ENCODE data around the gene PPFIBP2. TPM values are rescaled to one million over a fixed set of nuclear protein-coding genes. Genes with fewer than 3 reads are reported as not detected.

Gene PPFIBP2
- total RNA-seq, 2 experiments from 2014 or later, result 19.9 to 25.7 TPM

- Mint-ChIP-seq H3K4me3 (no peak overlapping the region), H3K4me1 (peaks cover 8% of the 10 kb centered on the region), H3K27me3 (no peaks in the 10 kb centered on the region), H3K36me3 (peaks cover 3% of the 10 kb centered on the region), H3K9me3 (no peaks in the 10 kb centered on the region), H3K27ac (no peak overlapping the region)
- POLR2A ChIA-PET, result no interaction called here
- ATAC-seq (ENCODE audit: low read depth) (no peak), DNase-seq (no peak)
These were observed 86.5 kb downstream of the PPFIBP2 start for GRCh38 chr11:7600205-7600775.

DNA sequence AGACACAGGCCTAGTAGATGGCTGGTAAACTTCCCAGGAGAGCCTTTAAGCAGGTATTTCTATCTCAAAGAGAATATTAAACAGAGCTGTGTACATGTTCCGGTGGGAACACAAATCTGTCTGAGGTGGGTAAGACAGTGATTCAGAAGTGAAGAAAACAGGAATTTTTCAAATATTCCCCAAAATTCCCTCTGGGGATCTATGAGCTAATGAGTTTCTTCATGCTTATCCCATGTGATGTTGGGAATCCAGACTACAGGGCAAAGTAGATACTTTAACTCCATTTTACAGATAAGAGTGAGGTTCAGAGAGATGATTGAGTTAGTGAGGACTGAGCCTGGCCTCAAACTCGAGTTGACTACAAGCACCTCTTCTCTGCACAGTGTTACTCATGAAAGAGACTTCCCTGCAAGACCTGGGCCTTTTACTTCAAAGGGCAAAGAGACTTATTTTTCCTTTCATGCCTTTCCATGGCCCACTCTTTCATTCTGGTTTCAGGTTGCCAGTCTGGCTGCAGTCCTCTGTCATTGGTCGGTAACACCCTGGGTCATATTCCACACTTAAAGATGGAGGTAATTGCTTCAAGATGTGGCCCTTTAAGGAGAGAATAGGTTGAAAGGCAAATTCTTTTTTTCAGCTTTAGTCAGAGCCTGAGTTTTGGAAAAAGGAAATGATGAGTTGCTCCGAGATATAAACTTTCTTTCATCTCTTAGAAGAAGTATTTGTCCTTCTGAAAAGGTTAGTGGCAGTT is 89.4 kb downstream of the PPFIBP2 start:
- no peaks in the 10 kb centered on the region for H3K9me3 Mint-ChIP-seq
- peaks cover 8% of the 10 kb centered on the region for H3K4me1 Mint-ChIP-seq
- no peak overlapping the region for H3K4me3 Mint-ChIP-seq
- H3K27ac Mint-ChIP-seq, result no peak overlapping the region
- DNase-seq (no peak), ATAC-seq (ENCODE audit: low read depth) (no peak)
- H3K27me3 Mint-ChIP-seq, result no peaks in the 10 kb centered on the region
- POLR2A ChIA-PET, result no interaction called here
- H3K36me3 Mint-ChIP-seq, result peaks cover 2% of the 10 kb centered on the region

- POLR2A ChIA-PET, result no interaction called here
- DNase-seq, result no peak
- Mint-ChIP-seq H3K27ac (no peak overlapping the region), H3K27me3 (no peaks in the 10 kb centered on the region), H3K9me3 (no peaks in the 10 kb centered on the region), H3K36me3 (no peaks in the 10 kb centered on the region), H3K4me3 (no peak overlapping the region), H3K4me1 (peaks cover 8% of the 10 kb centered on the region)
- no peak for ATAC-seq (ENCODE audit: low read depth)
These were observed 90.6 kb downstream of the PPFIBP2 start for GRCh38 chr11:7604331-7604955.

- Mint-ChIP-seq H3K36me3 (peaks cover 1% of the 10 kb centered on the region), H3K4me1 (peaks cover 3% of the 10 kb centered on the region), H3K4me3 (no peak overlapping the region), H3K9me3 (no peaks in the 10 kb centered on the region), H3K27me3 (no peaks in the 10 kb centered on the region), H3K27ac (no peak overlapping the region)
- DNase-seq, result no peak
- POLR2A ChIA-PET, result no interaction called here
- no peak for ATAC-seq (ENCODE audit: low read depth)
These were observed 91.6 kb downstream of the PPFIBP2 start for GRCh38 chr11:7605186-7605943.

GRCh38 chr11:7606496-7606895 is 92.7 kb downstream of the PPFIBP2 start:
- Mint-ChIP-seq H3K27me3 (no peaks in the 10 kb centered on the region), H3K4me3 (no peak overlapping the region), H3K4me1 (no peaks in the 10 kb centered on the region), H3K36me3 (peaks cover 3% of the 10 kb centered on the region), H3K9me3 (no peaks in the 10 kb centered on the region), H3K27ac (no peak overlapping the region)
- POLR2A ChIA-PET, result no interaction called here
- ATAC-seq (ENCODE audit: low read depth) (no peak), DNase-seq (no peak)

DNA sequence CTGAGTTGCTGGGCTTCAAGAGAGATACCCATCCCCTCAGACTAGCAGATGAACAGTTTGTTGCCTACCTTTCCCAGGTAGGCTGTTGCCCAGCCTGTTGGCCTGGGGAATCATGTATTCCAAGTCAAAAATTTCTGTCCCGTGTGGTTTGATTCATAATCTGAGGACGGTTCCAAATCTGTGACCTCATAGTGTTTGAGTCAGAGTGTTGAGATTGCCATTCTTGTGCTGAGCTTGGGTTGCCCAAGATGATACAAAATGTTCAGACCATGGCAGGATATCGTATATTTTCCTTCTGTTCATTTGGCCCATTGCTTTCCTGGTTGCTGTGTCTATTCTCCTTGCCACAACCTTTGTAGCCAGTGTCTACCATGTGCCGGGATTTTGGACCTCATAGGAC is 95.2 kb downstream of the PPFIBP2 start:
- POLR2A ChIA-PET, result interaction anchor here (0.6 kb wide), 1 partner anchor 17 kb away, joined by 4 read pairs; no protein-coding TSS in a partner anchor
- ATAC-seq (ENCODE audit: low read depth) (no peak), DNase-seq (no peak)
- H3K9me3 Mint-ChIP-seq, result no peaks in the 10 kb centered on the region
- no peaks in the 10 kb centered on the region for H3K27me3 Mint-ChIP-seq
- no peak overlapping the region for H3K4me3 Mint-ChIP-seq
- no peaks in the 10 kb centered on the region for H3K4me1 Mint-ChIP-seq
- no peak overlapping the region for H3K27ac Mint-ChIP-seq
- H3K36me3 Mint-ChIP-seq, result peaks cover 3% of the 10 kb centered on the region

DNA sequence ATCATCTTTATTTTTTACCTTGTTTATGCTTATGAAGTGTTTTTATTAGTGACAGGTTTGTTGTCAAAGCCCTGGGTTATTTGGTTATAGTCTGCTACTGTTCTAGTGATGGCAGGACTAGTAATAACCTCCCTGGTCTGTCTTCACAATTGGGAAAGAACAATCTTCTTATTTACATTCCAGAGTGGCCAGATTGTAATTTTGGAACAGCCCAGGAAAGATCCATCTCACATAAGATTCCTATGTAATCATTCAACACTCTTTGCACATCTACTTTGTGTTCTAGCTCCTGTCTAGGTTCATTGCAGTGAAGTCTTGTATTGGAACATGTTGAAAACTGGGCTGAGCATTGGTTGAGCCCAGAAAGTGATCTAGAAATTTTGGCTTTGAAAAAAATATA is 95.7 kb downstream of the PPFIBP2 start:
- Mint-ChIP-seq H3K9me3 (no peaks in the 10 kb centered on the region), H3K36me3 (peaks cover 3% of the 10 kb centered on the region), H3K27me3 (no peaks in the 10 kb centered on the region), H3K4me3 (no peak overlapping the region), H3K4me1 (no peaks in the 10 kb centered on the region), H3K27ac (no peak overlapping the region)
- DNase-seq, result no peak
- POLR2A ChIA-PET, result no interaction called here
- no peak for ATAC-seq (ENCODE audit: low read depth)

DNA sequence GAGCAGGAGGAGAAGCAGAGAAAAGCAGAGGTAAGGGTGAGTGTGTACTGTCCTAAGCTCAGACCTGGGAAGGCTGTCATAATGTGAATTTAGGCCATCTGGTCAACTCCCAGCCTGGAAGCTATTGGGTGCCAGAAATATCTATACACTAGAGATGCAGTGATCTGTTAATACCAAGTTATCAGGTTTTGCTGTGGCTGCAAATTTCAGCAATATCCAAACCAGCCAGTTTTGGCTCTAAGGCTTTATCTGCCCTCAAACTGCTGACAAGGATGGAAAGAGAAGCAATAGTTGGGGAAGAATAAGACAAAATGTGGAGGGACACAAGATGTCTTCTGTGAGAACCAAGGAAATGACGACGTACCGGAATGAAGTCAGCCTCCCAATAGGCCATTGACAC is 96.6 kb downstream of the PPFIBP2 start:
- no peak for DNase-seq
- Mint-ChIP-seq H3K27me3 (no peaks in the 10 kb centered on the region), H3K4me3 (no peak overlapping the region), H3K4me1 (no peaks in the 10 kb centered on the region), H3K9me3 (no peaks in the 10 kb centered on the region), H3K27ac (no peak overlapping the region), H3K36me3 (peaks cover 3% of the 10 kb centered on the region)
- POLR2A ChIA-PET, result no interaction called here
- no peak for ATAC-seq (ENCODE audit: low read depth)

DNA sequence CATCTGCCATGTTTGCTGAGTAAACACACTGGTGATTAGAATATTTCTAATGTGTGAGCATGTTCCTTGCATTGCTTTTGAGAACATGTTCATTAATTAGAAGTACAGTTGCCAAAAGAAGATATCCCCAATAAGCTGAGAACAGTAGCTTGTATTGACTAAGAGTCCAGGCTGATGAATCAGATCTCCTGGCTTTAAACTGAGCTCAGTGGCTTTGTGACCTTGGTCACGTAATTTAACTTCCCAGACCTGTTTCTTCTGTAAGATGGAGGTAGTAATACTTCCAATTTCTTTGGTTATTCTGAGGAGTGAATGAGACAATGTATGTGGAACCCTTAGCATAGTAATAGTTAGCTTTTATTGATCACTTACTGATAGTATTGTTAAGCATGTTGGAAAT is 97.6 kb downstream of the PPFIBP2 start:
- H3K27ac Mint-ChIP-seq, result no peak overlapping the region
- H3K27me3 Mint-ChIP-seq, result no peaks in the 10 kb centered on the region
- no peaks in the 10 kb centered on the region for H3K9me3 Mint-ChIP-seq
- no peak overlapping the region for H3K4me3 Mint-ChIP-seq
- peaks cover 3% of the 10 kb centered on the region for H3K36me3 Mint-ChIP-seq
- H3K4me1 Mint-ChIP-seq, result no peaks in the 10 kb centered on the region
- DNase-seq, result no peak
- POLR2A ChIA-PET, result no interaction called here
- no peak for ATAC-seq (ENCODE audit: low read depth)

- no peak for ATAC-seq (ENCODE audit: low read depth)
- POLR2A ChIA-PET, result no interaction called here
- no peak for DNase-seq
- Mint-ChIP-seq H3K27me3 (no peaks in the 10 kb centered on the region), H3K4me1 (no peaks in the 10 kb centered on the region), H3K27ac (no peak overlapping the region), H3K4me3 (no peak overlapping the region), H3K36me3 (peaks cover 3% of the 10 kb centered on the region), H3K9me3 (no peaks in the 10 kb centered on the region)
These were observed 98.4 kb downstream of the PPFIBP2 start for GRCh38 chr11:7612056-7612660.

DNA sequence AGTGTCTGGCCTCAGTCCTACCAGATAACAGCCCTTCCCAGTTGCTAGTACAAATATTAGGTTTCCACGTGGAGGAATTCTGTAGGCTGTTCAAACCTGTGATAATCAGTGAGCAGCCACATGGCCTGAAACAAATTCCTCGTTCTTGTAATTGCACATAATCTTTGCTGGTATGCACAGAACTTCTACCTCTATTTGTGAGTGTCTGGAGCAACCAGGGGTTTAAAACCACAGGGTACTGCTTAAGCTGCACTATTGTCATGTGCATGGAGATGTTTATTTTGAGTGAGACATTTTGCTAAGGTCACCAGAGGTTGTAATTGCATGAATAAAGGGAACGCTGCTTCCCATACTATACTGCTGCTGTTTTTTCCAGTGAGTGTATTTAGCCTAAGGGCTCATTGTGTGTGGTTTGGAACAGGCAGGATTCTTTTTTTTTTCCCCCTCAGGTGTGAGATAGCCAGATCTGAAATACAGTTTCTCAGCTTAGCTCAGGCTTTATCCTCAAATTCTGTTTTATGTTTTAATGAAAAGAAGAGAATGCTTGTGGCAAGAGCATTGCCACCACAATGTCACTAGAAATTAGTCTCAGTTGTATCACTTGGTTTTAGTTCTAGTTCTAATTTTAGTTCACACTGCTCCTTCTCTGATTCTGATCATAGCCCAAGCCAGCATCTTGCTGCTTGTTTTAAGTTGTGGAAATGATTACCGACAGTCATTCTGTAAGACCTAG is 99.0 kb downstream of the PPFIBP2 start:
- POLR2A ChIA-PET, result no interaction called here
- no peaks in the 10 kb centered on the region for H3K9me3 Mint-ChIP-seq
- H3K27ac Mint-ChIP-seq, result no peak overlapping the region
- ATAC-seq (ENCODE audit: low read depth) (no peak), DNase-seq (no peak)
- H3K4me1 Mint-ChIP-seq, result no peaks in the 10 kb centered on the region
- no peaks in the 10 kb centered on the region for H3K27me3 Mint-ChIP-seq
- H3K4me3 Mint-ChIP-seq, result no peak overlapping the region
- H3K36me3 Mint-ChIP-seq, result peaks cover 3% of the 10 kb centered on the region

GRCh38 chr11:7613394-7613720 is 99.6 kb downstream of the PPFIBP2 start:
- Mint-ChIP-seq H3K36me3 (peaks cover 3% of the 10 kb centered on the region), H3K9me3 (no peaks in the 10 kb centered on the region), H3K27ac (no peak overlapping the region), H3K4me1 (no peaks in the 10 kb centered on the region), H3K27me3 (no peaks in the 10 kb centered on the region), H3K4me3 (no peak overlapping the region)
- ATAC-seq (ENCODE audit: low read depth) (no peak), DNase-seq (no peak)
- POLR2A ChIA-PET, result no interaction called here

DNA sequence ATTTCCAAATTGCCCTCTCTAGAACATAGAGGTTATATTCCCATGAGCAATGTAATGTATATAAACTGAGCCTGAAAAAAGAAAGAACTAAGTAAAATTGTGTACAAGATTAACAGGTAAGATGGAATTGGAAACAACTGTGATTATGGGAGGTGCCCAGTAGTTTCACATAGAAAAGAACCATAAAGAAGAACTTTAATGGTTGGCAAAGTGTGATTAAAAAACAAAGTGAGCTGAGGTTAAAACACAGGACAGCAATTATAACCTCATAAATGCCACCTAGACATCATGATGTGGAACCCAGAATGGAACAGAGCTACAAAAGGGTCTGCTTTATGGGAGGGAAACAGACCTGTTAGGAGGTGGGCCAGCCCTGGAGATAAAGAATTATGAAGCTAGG is 100.9 kb downstream of the PPFIBP2 start:
- POLR2A ChIA-PET, result no interaction called here
- H3K4me3 Mint-ChIP-seq, result no peak overlapping the region
- peaks cover 3% of the 10 kb centered on the region for H3K36me3 Mint-ChIP-seq
- no peaks in the 10 kb centered on the region for H3K9me3 Mint-ChIP-seq
- ATAC-seq (ENCODE audit: low read depth), result no peak
- H3K27me3 Mint-ChIP-seq, result no peaks in the 10 kb centered on the region
- H3K4me1 Mint-ChIP-seq, result no peaks in the 10 kb centered on the region
- no peak for DNase-seq
- no peak overlapping the region for H3K27ac Mint-ChIP-seq

All from activated naive CD8-positive, alpha-beta T cell treated with anti-CD3 and anti-CD28 coated beads, Interleukin-2, amount 10 ng/mL, durations not matched to agents 7 days and 5 days (primary cell).